HG03045 (cell line): ENCODE measurements around the gene ALDH5A1.

ENCODE experiments used
- ATAC-seq: cut with Tn5 transposase; IDR thresholded peaks from one replicate; pipeline ENCODE4 v1.9.1; 2021; ENCODE audit warnings: mild to moderate bottlenecking, moderate library complexity; ENCODE audit not compliant: unreplicated experiment

Gene ALDH5A1

GRCh38 chr6:24522228-24523176 lies 27.7 kb downstream of the ALDH5A1 start:
- no peak for ATAC-seq

- ATAC-seq, result no peak
Observed at GRCh38 chr6:24524329-24524728, 29.6 kb downstream of the ALDH5A1 start.

GRCh38 chr6:24524805-24525204 lies 30.0 kb downstream of the ALDH5A1 start:
- no peak for ATAC-seq

GRCh38 chr6:24529985-24530384 lies 35.2 kb downstream of the ALDH5A1 start:
- ATAC-seq, result no peak

GRCh38 chr6:24534329-24534728 lies 39.6 kb downstream of the ALDH5A1 start:
- ATAC-seq, result no peak

- no peak for ATAC-seq
Observed at GRCh38 chr6:24535210-24535609, 40.4 kb downstream of the ALDH5A1 start.

GRCh38 chr6:24536466-24536865 lies 41.7 kb downstream of the ALDH5A1 start:
- ATAC-seq, result no peak

GRCh38 chr6:24537082-24537699 lies 42.4 kb downstream of the ALDH5A1 start:
- ATAC-seq, result no peak

- no peak for ATAC-seq
Observed at GRCh38 chr6:24537771-24538385, 43.1 kb downstream of the ALDH5A1 start.

GRCh38 chr6:24539416-24539815 lies 44.6 kb downstream of the ALDH5A1 start:
- no peak for ATAC-seq

GRCh38 chr6:24540197-24540596 lies 45.4 kb downstream of the ALDH5A1 start:
- ATAC-seq, result no peak

GRCh38 chr6:24543683-24544082 lies 48.9 kb downstream of the ALDH5A1 start:
- no peak for ATAC-seq

- ATAC-seq, result no peak
Observed at GRCh38 chr6:24545183-24545582, 50.4 kb downstream of the ALDH5A1 start.

GRCh38 chr6:24545691-24546090 lies 50.9 kb downstream of the ALDH5A1 start:
- no peak for ATAC-seq

- no peak for ATAC-seq
Observed at GRCh38 chr6:24546439-24546838, 51.7 kb downstream of the ALDH5A1 start.

- ATAC-seq, result no peak
Observed at GRCh38 chr6:24547243-24547642, 52.5 kb downstream of the ALDH5A1 start.

- no peak for ATAC-seq
Observed at GRCh38 chr6:24549158-24549557, 54.4 kb downstream of the ALDH5A1 start.

GRCh38 chr6:24549674-24550353 lies 55.0 kb downstream of the ALDH5A1 start:
- ATAC-seq, result no peak

- ATAC-seq, result no peak
Observed at GRCh38 chr6:24551139-24551538, 56.4 kb downstream of the ALDH5A1 start.

GRCh38 chr6:24554474-24554873 lies 59.7 kb downstream of the ALDH5A1 start:
- ATAC-seq, result no peak

- ATAC-seq, result no peak
Observed at GRCh38 chr6:24558516-24558915, 63.7 kb downstream of the ALDH5A1 start.
